CD14-positive monocyte (primary cell): ENCODE measurements around the gene CD1B. TPM values are rescaled to one million over a fixed set of nuclear protein-coding genes. Genes with fewer than 3 reads are reported as not detected.
"Not testable (repeated sequence)": the region's sequence is repeated elsewhere in the genome, so short reads cannot be mapped to it uniquely, and the experiment has no call there.

Source experiments
- DNase-seq, 3 donors: peaks; one replicate each; pipeline ENCODE4 v3.0.0-alpha.2; 2011 to 2022
- H2AFZ ChIP-seq: 2 replicates; pipeline ENCODE4 v1.6.0; 2012; ENCODE audit warnings: mild to moderate bottlenecking, low read depth, low read length, inconsistent platforms; ENCODE audit not compliant: insufficient read depth, poor library complexity, severe bottlenecking
- H3K27ac ChIP-seq, 2 donors: 1 replicate in 1 of 2; 2 replicates in 1 of 2; pipeline ENCODE4 v1.5.1; 2012 to 2013; ENCODE audit warnings: low read length in 2 of 2, control low read depth in 1 of 2, inconsistent platforms in 1 of 2, low read depth in 1 of 2, mild to moderate bottlenecking in 1 of 2
- H3K27me3 ChIP-seq, 2 donors: one replicate each; pipeline versions ENCODE4 v1.6.0 to v1.6.1; 2011 to 2013; ENCODE audit warnings: low read length in 2 of 2; ENCODE audit not compliant: control insufficient read depth in 2 of 2, insufficient read depth in 2 of 2
- H3K36me3 ChIP-seq, 2 donors: replicated peaks in 1 of 2; 1 replicate in 1 of 2; 2 replicates in 1 of 2; pipeline versions ENCODE4 v1.5.1 to v1.6.1; 2012 to 2013; ENCODE audit warnings: low read length in 2 of 2, control low read depth in 1 of 2, inconsistent platforms in 1 of 2, mild to moderate bottlenecking in 1 of 2; ENCODE audit not compliant: insufficient read depth in 2 of 2, control insufficient read depth in 1 of 2
- H3K4me1 ChIP-seq, 2 donors: 1 replicate in 1 of 2; 2 replicates in 1 of 2; pipeline versions ENCODE4 v1.5.1 to v1.6.1; 2012 to 2013; ENCODE audit warnings: low read length in 2 of 2, control low read depth in 1 of 2, inconsistent platforms in 1 of 2, mild to moderate bottlenecking in 1 of 2, moderate library complexity in 1 of 2; ENCODE audit not compliant: insufficient read depth in 2 of 2, control insufficient read depth in 1 of 2
- H3K4me2 ChIP-seq: replicated peaks from 2 replicates; pipeline ENCODE3; 2012; ENCODE audit warnings: low read length, moderate library complexity, mild to moderate bottlenecking; ENCODE audit not compliant: poor library complexity, severe bottlenecking; ENCODE audit errors: extremely low read depth
- H3K4me3 ChIP-seq, 3 experiments: fragments of 200-600 bp in 1 of 3; sonication (generic) in 1 of 3; replicated peaks in 1 of 3; 1 replicate in 2 of 3; 2 replicates in 1 of 3; pipeline ENCODE4 v1.5.1; 2011 to 2013; ENCODE audit warnings: low read length in 3 of 3, mild to moderate bottlenecking in 3 of 3, control low read depth in 2 of 3, low read depth in 2 of 3, inconsistent platforms in 1 of 3, moderate library complexity in 1 of 3
- H3K79me2 ChIP-seq: 2 replicates; pipeline ENCODE4 v1.6.0; 2012; ENCODE audit warnings: mild to moderate bottlenecking, control low read depth, inconsistent platforms, low read length, moderate library complexity; ENCODE audit not compliant: insufficient read depth
- H3K9ac ChIP-seq: 2 replicates; pipeline ENCODE4 v1.6.0; 2017; ENCODE audit warnings: low read length, mild to moderate bottlenecking; ENCODE audit not compliant: insufficient read depth, poor library complexity, severe bottlenecking
- H3K9me3 ChIP-seq, 2 donors: replicated peaks in 1 of 2; 1 replicate in 1 of 2; 2 replicates in 1 of 2; pipeline versions ENCODE4 v1.5.1 to v1.6.1; 2012 to 2013; ENCODE audit warnings: low read length in 2 of 2, control low read depth in 1 of 2; ENCODE audit not compliant: control insufficient read depth in 1 of 2, insufficient read depth in 1 of 2
- H4K20me1 ChIP-seq: 2 replicates; pipeline ENCODE4 v1.6.0; 2012; ENCODE audit warnings: mild to moderate bottlenecking, low read length, control low read depth, moderate library complexity; ENCODE audit not compliant: insufficient read depth
- H3K27ac Mint-ChIP-seq, 7 donors: one replicate each; pipeline ENCODE4 v1.8.0; 2020; ENCODE audit warnings: mild to moderate bottlenecking in 7 of 7, mixed read lengths in 7 of 7, moderate library complexity in 6 of 7, inconsistent platforms in 2 of 7
- H3K27me3 Mint-ChIP-seq, 3 donors: one replicate each; pipeline ENCODE4 v1.8.0; 2021 to 2022; ENCODE audit warnings: low read depth in 3 of 3, mild to moderate bottlenecking in 3 of 3, mixed read lengths in 3 of 3, moderate library complexity in 3 of 3, inconsistent platforms in 1 of 3
- H3K36me3 Mint-ChIP-seq, 2 donors: one replicate each; pipeline ENCODE4 v1.8.0; 2020; ENCODE audit warnings: mixed read lengths in 2 of 2, inconsistent platforms in 1 of 2, mild to moderate bottlenecking in 1 of 2
- H3K4me1 Mint-ChIP-seq: one replicate; pipeline ENCODE4 v1.8.0; 2020; ENCODE audit warnings: mild to moderate bottlenecking, mixed read lengths
- H3K4me3 Mint-ChIP-seq, 2 donors: one replicate each; pipeline ENCODE4 v1.8.0; 2020; ENCODE audit warnings: mild to moderate bottlenecking in 2 of 2, mixed read lengths in 2 of 2, moderate library complexity in 1 of 2
- H3K9me3 Mint-ChIP-seq, 7 donors: one replicate each; pipeline ENCODE4 v1.8.0; 2020 to 2022; ENCODE audit warnings: mixed read lengths in 7 of 7, mild to moderate bottlenecking in 6 of 7, moderate library complexity in 6 of 7, inconsistent platforms in 2 of 7
- WGBS: methylation state at CpG from one replicate; pipeline ENCODE4 v1.1.5; 2013; ENCODE audit warnings: missing lambda C conversion rate; ENCODE audit not compliant: insufficient coverage; 5-methylcytosine and 5-hydroxymethylcytosine counted together
- intact Hi-C, 2 donors: fragments of 100-400 bp; cut with micrococcal nuclease; formaldehyde crosslinking; loops; one replicate each; pipeline versions ENCODE4 v1.15.0 to v1.15.1; 2023
- polyA plus RNA-seq, 3 donors: library from polyadenylated mRNA; depleted of rRNA in 1 of 3; unstranded in 2 of 3; stranded (reverse) in 1 of 3; fragments of 300-500 nt in 2 of 3; fragments of >200 nt in 1 of 3; fragmentation: Illumina TruSeq in 2 of 3; gene quantifications; 1 replicate in 2 of 3; 2 replicates in 1 of 3; pipeline ENCODE4 v1.2.3, GENCODE V29; 2012 to 2021
- TF ChIP-seq, protein P1 (sequence below): fragments of 200-600 bp; IDR thresholded peaks from one replicate; pipeline ENCODE4 v1.8.0; 2022; ENCODE audit warnings: antibody characterized with exemption, mild to moderate bottlenecking

CD1B gene
- polyA plus RNA-seq, 3 donors = 1.3 to 2.7 (median 2.3) TPM

- Mint-ChIP-seq H3K27me3 (peaks cover 7 to 22% (median 18%) of the 10 kb centered on the region in 3 donors), H3K4me1 (peaks cover 18% of the 10 kb centered on the region), H3K27ac (peak within 1 kb of the TSS; percentile 46 to 82 (median 65)), H3K4me3 (peak within 1 kb of the TSS; percentile 10 to 82), H3K9me3 (peaks cover 0 to 1% (median 0%) of the 10 kb centered on the region in 7 donors), H3K36me3 (no peaks in the 10 kb centered on the region)
- peak; percentile 13 to 24 (median 14) for DNase-seq
- Histone ChIP-seq H3K4me1 (peaks cover 16 to 19% of the 10 kb centered on the region in 2 donors), H3K9ac (no peak within 1 kb of the TSS), H4K20me1 (no peaks in the 10 kb centered on the region), H3K4me2 (peak within 1 kb of the TSS; percentile 33), H3K36me3 (no peaks in the 10 kb centered on the region), H3K79me2 (no peaks in the 10 kb centered on the region), H3K4me3 (peak within 1 kb of the TSS in 1 of 3 experiments; percentile 45), H3K27ac (peak within 1 kb of the TSS in 1 of 2 donors; percentile 28), H3K27me3 (no peaks in the 10 kb centered on the region), H3K9me3 (no peaks in the 10 kb centered on the region), H2AFZ (peak within 1 kb of the TSS; percentile 27)
- intact Hi-C loops = no loop called here
- 25% methylated on average over 4 of the region's 6 CpGs for WGBS
- TF ChIP-seq, protein P1, sequence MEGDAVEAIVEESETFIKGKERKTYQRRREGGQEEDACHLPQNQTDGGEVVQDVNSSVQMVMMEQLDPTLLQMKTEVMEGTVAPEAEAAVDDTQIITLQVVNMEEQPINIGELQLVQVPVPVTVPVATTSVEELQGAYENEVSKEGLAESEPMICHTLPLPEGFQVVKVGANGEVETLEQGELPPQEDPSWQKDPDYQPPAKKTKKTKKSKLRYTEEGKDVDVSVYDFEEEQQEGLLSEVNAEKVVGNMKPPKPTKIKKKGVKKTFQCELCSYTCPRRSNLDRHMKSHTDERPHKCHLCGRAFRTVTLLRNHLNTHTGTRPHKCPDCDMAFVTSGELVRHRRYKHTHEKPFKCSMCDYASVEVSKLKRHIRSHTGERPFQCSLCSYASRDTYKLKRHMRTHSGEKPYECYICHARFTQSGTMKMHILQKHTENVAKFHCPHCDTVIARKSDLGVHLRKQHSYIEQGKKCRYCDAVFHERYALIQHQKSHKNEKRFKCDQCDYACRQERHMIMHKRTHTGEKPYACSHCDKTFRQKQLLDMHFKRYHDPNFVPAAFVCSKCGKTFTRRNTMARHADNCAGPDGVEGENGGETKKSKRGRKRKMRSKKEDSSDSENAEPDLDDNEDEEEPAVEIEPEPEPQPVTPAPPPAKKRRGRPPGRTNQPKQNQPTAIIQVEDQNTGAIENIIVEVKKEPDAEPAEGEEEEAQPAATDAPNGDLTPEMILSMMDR = no peak
These were observed 22.2 kb upstream of the CD1B start, which contains the start of gene CD1E for GRCh38 chr1:158353303-158354075. CD1E (plus strand) TSS chr1:158353894; CDS start chr1:158353989, 95 bp downstream.

DNA sequence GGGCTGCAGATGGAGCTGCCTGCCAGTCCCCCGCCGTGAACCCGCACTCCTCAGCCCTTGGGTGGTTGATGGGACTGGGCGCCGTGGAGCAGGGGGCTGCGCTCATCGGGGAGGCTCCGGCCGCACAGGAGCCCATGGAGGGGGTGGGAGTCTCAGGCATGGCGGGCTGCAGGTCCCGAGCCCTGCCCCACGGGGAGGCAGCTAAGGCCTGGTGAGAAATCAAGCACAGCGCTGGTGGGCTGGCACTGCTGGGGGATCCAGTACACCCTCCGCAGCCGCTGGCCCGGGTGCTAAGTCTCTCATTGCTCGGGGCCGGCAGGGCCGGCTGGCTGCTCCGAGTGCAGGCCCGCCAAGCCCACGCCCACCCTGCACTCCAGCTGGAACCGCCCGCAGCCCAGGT, 17.6 kb upstream of the CD1B start:
- Mint-ChIP-seq H3K27me3 (peaks cover 9 to 11% (median 9%) of the 10 kb centered on the region in 3 donors), H3K9me3 (peaks cover 0 to 12% (median 9%) of the 10 kb centered on the region in 7 donors), H3K4me1 (peaks cover 11% of the 10 kb centered on the region)
- intact Hi-C loops, H3K9me3 ChIP-seq, H3K36me3 ChIP-seq, H3K79me2 ChIP-seq, H3K4me3 ChIP-seq, H3K36me3 Mint-ChIP-seq, H2AFZ ChIP-seq, H3K4me3 Mint-ChIP-seq, H3K27ac ChIP-seq, H4K20me1 ChIP-seq, DNase-seq, H3K27ac Mint-ChIP-seq, H3K9ac ChIP-seq, H3K4me2 ChIP-seq, H3K27me3 ChIP-seq: not testable (repeated sequence)
- WGBS = 99% methylated on average over 12 of the region's 24 CpGs
- H3K4me1 ChIP-seq = peaks cover 10 to 11% of the 10 kb centered on the region in 2 donors

- intact Hi-C loops, H4K20me1 ChIP-seq, DNase-seq, H2AFZ ChIP-seq, H3K79me2 ChIP-seq, H3K4me2 ChIP-seq, H3K4me3 Mint-ChIP-seq, H3K27ac ChIP-seq, H3K9ac ChIP-seq, H3K9me3 ChIP-seq, H3K36me3 Mint-ChIP-seq, H3K4me3 ChIP-seq, H3K27ac Mint-ChIP-seq, H3K27me3 ChIP-seq, H3K27me3 Mint-ChIP-seq, H3K36me3 ChIP-seq: not testable (repeated sequence)
- peaks cover 0 to 11% (median 4%) of the 10 kb centered on the region in 7 donors for H3K9me3 Mint-ChIP-seq
- H3K4me1 ChIP-seq = peaks cover 16 to 19% of the 10 kb centered on the region in 2 donors
- 80% methylated on average over 3 of the region's 7 CpGs for WGBS
- peaks cover 18% of the 10 kb centered on the region for H3K4me1 Mint-ChIP-seq
These were observed 5.1 kb upstream of the CD1B start for GRCh38 chr1:158336413-158336812.
